OCI-LY1 (cell line): ENCODE measurements around the gene WWC2.

Experiments
- EZH2 ChIP-seq: fragments of 200-600 bp; sonication (generic), shearing (Covaris generic); IDR thresholded peaks from 2 replicates; pipeline ENCODE4 v1.8.0; 2017; ENCODE audit warnings: borderline replicate concordance, mixed run types, mild to moderate bottlenecking, antibody characterized with exemption, low read length, moderate library complexity, mixed read lengths
- TF ChIP-seq, protein P1 (sequence below): fragments of 200-600 bp; sonication (generic), shearing (Covaris generic); IDR thresholded peaks from 2 replicates; pipeline ENCODE4 v1.5.1; 2017; ENCODE audit warnings: mild to moderate bottlenecking, antibody characterized with exemption, low read length, moderate library complexity, mixed read lengths

DNA sequence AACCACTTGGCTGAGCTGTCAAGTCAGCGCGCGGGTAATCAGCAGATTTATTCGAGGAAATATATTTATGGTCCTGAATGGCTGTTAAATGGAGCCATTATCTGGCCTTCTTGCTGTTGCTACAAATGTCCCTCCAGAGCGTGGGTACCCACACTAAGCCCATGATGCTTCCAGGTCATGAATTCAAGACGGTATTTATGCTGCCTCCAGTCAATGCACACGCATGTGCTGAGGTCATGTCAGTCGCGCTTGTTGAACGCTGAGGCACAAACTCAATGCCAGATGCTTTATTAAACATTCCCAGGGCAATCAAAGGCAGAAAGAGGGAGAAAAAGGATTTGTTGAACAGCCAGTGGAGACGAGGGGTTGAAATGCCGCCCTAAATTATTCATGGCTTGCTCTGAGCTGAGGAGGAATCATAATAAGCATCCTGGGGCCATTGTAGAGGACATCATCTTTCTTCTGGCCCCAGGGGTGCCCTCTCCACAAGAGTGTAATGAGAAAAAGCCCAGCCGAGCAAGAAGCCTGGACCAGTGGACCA is 259.2 kb downstream of the WWC2 start:
- TF ChIP-seq, protein P1, sequence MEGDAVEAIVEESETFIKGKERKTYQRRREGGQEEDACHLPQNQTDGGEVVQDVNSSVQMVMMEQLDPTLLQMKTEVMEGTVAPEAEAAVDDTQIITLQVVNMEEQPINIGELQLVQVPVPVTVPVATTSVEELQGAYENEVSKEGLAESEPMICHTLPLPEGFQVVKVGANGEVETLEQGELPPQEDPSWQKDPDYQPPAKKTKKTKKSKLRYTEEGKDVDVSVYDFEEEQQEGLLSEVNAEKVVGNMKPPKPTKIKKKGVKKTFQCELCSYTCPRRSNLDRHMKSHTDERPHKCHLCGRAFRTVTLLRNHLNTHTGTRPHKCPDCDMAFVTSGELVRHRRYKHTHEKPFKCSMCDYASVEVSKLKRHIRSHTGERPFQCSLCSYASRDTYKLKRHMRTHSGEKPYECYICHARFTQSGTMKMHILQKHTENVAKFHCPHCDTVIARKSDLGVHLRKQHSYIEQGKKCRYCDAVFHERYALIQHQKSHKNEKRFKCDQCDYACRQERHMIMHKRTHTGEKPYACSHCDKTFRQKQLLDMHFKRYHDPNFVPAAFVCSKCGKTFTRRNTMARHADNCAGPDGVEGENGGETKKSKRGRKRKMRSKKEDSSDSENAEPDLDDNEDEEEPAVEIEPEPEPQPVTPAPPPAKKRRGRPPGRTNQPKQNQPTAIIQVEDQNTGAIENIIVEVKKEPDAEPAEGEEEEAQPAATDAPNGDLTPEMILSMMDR: no peak
- no peak for TF ChIP-seq EZH2
